ENCODE data around the gene NXF1.
"Not testable (repeated sequence)": the region's sequence is repeated elsewhere in the genome, so short reads cannot be mapped to it uniquely, and the experiment has no call there.

NXF1 gene

DNA sequence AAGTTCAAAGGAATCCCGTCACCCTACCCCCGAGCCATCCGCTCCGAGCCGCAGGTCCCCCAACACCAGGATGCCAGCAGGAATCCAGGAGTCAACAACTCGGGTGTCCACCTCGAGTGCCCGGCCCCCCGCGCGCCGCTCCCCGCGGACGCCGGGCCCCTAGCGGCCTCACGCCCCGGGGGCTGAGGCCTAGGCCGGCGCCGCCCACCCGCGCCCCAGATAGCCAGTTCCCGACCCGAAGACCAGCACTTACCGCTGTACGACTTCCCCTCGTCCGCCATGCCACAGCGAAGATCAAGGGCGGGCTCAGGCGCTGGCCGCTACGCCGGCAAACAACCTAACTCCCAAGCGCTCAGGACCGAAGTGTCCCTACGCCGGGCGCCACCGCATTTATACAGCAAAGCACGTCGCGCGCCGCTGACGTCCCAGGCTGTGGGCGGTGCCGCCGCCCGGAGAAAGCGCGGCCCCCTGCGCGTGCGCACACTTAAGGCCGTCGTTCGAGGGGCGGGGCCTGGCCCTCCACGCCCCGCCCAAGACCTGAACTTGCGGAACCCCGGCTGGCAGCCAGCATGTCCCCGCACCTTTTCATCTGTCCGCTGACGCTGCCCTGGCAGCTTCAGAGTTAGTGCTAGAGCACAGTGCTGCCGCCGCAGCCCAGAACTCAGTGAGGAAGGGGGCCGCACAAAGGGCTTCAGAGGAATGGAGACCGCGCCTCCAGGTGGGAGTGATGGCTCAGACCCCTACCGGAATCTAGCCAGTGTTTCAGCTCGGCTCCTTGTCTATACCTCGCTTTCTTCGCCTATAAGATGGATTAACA, at the start of gene NXF1:
Gene NXF1, minus strand, starts transcription at position 365 of the 817 bp plus-strand sequence. Its CDS starts 84 bp downstream, at position 281.
- peak; percentile 98 for DNase-seq (ENCODE audit: low spot score)

DNA sequence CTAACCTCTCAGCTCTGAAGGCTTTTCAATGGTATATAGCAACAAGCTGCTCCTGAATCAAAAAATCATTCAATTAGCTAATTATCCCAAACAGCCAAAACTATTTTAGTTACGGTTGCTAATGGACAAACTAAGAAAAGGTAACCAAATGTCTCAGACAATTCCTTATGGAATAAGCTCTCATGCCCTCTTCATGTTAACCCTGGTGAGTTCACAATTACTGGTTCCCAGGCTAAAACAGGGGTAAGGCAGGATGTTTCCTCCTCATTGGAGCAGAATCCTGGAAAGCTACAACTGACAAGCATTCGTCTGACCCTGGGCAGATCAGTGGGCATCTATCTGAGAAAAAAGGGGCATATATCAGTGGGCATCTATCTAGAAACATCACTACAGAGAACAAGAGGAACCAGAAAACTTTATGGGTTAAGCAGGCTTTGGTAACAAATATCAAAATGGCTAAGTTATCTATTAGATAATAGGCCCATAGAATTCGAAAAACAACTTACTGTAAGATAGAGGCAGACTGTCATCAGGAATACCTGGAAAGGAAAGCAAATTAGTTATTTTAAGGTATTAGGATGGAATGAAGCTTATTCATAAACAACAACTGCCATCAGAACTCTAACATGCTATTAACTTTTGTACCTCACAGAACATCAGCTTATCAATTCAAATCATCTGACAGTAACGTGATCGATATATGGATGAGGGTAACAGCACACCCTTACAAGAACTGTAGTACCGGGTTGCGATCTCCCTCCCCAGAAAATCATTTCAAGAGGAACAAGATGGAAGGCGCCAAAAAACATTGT, 49.0 kb upstream of the NXF1 start:
- DNase-seq (ENCODE audit: low spot score) = no peak

DNA sequence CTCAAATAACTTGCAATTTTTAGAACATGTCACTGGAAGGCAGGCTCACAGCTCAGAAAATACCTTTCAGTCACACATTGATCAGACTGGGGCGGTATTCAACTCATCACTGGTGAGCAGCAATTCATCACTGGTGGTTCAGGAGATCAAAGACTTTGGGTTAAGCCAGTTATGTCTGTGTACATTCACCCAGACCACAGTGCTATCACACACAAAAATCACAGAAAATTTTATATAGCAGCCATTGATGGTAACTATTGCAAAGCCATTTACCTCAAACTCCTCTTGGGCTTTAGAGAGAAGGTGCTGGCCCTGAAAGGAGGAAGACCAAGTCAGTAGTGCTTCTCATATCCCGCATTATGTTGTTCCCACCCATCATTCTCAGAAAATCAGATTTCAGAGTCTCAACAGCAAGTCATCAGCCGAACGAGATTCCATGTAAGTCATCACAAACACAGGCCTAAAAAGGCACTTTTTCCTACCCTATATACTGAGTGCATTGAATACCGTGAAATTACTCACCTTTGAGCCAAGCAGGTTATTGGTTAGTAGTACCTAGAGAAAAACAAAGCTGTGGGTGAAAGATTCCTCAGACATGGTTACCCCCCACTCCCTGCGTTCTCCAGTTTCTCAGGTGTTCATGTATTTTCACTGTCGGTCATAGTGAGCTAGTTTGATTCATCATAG, 48.2 kb upstream of the NXF1 start:
- DNase-seq (ENCODE audit: low spot score) = no peak

DNA sequence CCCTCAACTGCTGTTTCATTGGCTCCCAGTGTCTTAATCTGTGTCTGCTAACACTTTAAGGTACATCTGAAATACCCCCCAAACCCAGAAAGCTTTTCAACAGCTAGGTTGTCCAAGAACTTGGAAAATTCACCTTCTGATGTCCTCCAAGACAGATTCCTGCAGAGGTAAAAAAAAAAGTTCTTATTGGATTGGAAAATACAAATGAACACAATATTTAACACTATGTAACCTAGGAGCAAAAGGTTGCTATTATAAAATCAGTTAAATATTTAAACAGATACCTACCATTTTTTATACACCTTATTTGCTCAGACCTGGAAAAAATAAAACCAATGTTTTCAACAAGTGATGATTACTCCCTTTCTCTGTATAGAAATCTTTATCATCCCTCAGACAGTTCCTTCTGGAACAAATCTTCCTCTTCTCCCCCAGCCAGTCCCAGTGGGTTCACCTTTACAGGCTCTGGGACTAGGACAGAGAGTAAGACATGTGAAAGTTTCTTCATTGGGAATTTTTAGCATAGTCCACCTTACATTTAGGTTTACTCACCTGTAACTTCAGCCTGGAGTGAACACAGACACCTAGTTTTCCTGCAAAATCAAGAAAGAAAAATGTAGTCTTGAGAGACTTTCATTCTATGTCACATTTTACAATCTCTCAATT, 47.4 kb upstream of the NXF1 start:
- no peak for DNase-seq (ENCODE audit: low spot score)

DNA sequence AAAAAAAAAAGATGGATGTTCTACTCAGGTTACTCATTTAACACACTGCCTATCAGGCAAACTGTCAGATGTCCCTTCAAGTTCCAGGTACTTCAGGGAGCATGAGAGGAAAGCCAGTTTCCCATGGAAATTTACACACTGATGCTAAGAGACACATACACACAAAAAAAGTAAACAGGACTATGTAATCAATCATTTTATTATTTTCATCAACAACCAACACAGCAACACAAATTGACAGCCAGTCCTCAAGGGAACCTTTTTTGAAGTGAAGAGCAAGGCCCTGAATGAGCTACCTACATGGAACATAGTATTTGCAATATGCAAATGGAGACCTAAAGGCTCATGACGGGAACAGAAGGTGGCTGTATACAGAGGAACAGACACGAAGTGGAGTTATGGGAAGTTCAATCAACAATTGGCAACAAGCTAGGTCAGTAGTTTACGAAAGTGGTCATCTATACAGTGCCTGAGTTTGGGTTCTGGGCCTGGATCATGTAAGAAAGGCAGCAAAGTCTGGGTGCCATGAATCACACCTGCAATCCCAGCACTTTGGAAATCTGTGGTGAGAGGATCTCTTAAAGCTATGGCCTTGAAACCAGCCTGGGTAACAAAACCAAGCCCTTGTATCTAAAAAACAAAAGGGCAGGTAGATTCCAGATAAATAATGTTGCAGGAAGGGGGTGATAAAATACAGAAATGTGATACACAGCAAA, 46.7 kb upstream of the NXF1 start:
- DNase-seq (ENCODE audit: low spot score) = no peak

DNA sequence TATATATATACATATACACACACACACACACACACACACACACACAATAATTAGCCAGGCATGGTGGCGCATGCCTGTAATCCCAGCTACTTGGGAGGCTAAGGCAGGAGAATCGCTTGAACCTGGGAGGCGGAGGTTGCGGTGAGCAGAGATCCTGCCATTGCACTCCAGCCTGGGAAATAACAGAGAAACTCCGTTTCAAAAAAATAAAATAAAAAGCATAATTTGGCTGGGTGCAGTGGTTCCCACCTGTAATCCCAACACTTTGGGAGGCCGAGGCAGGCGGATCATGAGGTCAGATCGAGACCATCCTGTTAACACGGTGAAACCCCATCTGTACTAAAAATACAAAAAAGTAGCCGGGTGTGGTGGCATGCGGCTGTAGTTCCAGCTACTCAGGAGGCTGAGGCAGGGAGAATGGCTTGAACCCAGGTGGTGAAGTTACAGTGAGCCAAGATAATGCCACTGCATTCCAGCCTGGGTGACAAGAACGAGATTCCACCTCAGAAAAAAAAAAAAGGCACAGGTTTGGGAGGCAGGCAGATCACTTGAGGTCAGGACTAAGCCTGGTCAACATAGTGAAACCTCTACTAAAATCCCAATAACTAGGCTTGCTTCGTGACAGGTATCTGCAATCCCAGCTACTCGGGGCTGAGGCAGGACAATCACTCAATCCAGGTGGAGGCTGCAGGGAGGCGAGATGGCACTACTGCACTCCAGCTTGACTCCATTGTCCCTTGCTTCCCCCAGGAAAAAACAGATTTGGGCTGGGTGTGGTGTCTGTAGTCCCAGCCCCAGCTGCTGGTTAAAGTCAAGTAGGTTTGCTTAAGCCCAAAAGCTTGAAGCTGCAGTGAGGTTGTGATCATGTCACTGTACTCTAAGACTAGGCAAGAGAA, 45.9 kb upstream of the NXF1 start:
- DNase-seq (ENCODE audit: low spot score) = no peak

DNA sequence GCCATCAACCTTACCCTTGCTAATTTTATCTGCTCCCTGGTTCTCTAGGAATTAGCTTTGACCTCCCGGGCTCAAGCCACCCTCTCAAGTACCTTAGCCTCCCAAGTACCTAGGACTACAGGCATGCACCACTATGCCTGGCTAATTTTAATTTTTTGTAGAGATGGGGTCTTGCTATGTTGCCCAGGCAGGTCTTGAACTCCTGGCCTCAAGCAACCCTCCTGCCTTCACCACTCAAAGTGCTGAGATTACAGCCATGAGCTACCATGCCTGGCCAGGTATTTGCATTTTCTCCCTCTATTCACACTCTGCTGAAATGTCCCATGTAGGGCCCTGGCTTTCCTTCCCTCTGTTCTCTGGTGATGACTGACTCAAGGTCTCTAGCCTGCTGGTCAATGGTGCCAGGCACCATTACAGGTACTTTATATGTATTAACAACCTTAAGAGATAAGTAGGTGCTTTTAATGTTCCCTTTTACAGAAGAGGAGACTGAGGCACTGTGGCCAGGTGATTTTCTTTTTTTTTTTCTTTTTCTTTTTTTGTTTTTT, 42.6 kb upstream of the NXF1 start:
- no peak for DNase-seq (ENCODE audit: low spot score)

DNA sequence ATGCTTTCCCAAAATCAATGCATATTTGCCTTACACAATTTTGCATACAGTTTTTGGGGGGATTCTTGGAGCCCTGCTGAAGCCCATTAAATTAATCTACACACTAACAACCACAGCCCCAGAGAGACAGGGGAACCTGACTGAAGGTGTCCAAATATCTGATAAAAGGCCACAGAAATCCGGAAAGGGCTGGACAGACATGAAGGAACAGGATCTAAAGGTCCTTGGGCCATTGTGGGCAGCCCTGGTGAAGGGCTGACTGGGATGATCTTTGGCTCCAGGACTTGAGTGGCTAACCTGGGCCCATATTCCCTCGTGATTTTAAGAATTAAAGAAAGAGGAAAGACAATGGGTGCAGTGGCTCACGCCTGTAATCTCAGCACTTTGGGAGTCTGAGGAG, 40.9 kb upstream of the NXF1 start:
- DNase-seq (ENCODE audit: low spot score) = no peak

DNA sequence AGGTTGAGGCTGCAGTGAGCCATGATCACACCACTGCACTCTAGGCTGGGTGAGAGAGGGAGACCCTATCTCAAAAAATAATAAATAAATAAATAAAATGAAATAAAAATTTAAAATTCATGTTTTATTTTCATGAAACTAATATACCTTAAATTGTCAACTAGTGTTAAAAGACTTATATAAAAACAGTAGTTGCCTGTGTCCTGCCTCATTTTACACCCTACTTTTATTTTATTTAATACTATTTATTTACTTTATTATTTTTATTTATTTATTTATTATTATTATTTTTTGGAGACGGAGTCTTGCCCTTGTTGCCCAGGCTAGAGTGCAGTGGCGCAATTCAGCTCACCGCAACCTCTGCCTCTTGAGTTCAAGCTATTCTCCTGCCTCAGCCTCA, 38.9 kb upstream of the NXF1 start:
- DNase-seq (ENCODE audit: low spot score) = no peak

DNA sequence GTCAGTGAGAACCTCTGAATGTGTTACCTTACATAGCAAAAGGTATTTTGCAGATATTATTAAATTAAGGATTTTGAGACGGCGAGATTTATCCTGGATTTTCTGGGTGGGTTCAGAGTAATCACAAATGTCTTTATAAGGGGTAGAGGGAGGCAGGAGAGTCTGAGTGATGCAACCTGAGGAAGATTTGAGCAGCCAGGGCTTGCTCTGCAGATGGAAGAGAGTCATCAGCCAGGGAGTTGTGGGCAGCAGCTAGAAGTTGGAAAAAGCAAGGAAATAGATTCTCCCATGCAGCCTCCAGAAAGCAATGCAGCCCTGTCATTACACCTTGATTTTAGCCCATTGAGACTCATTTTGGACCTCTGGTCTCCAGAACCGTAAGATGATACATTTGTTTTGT, 38.2 kb upstream of the NXF1 start:
- DNase-seq (ENCODE audit: low spot score) = no peak

DNA sequence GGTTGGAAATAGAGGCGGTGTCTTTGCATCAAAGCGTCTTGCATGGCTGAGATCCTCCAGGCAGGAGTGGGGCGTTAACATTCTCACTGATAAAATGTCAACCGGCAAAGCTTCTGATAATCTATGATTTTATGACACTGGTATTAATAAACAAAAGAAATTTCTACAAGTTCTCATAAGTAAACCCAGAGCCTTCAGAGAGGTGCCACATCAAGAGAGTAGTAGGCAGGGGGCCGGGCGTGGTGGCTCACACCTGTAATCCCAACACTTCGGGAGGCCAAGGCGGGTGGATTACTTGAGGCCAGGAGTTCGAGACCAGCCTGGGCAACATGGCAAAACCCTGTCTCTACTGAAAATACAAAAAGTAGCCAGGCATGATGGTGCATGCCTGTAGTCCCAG, 37.7 kb upstream of the NXF1 start:
- not testable (repeated sequence) for DNase-seq (ENCODE audit: low spot score)

DNA sequence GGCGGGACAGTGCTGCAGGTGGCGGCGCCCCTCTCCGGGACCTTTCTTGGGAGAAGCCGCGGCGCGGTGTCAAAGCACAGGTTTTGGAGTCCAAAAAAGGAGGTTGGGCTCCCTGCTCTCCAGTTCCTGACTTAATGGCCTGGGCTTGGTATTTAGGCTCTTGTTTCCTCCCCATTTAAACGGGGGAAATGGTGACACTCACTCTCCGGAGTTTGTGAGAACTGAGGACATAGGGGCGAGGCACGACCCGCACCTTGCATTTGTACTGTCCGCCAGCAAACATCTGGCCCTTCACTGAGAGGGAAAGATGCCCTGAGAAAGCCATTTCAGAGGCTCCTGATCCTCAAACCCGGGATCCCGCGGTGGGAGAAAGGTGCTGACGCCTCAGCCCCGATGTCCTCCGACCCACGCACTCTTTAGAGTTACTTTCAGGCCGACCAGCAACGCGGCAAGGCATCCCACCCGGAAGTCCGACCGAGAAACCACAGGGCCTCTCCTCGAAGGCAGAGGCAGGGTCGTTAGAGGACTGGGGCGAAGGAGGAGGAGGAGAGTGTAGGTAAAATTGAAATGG, 37.0 kb upstream of the NXF1 start:
- DNase-seq (ENCODE audit: low spot score) = peak; percentile 41

DNA sequence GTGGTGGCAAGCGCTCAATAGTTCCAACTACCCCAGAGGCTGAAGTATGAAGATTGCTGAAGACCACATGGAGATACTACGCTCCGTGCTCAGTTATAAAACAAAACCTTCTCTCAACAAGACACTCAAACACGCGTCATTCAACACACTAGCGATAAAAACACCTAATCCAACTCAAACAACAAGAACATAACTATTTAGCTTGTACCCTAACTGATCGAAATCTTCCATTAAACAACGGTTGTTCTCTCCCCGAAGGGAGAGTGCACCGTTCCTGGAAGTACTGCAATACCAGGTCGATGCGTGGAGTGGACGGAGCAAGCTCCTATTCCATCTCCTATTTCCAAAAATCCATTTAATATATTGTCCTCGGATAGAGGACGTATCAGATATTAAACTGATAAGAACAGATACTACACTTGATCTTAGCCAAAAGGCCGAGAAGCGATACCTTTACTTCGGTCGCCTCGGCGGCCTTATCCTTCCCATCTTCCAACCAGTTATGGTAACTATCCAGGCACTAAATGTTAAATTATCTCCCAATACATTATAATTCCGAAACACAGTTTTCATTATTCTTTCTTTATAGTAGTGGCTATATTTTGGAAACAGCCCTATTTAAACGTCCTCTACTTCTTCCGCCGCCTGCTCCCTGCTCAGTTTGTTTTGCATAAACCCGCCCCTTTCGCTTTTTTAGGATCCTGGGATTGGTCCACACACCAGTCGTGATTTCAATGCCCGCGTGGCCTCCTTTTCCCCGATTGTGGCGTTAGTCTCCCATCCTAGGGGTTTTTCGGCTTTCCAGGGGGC, 36.3 kb upstream of the NXF1 start:
- peak; percentile 96 for DNase-seq (ENCODE audit: low spot score)

DNA sequence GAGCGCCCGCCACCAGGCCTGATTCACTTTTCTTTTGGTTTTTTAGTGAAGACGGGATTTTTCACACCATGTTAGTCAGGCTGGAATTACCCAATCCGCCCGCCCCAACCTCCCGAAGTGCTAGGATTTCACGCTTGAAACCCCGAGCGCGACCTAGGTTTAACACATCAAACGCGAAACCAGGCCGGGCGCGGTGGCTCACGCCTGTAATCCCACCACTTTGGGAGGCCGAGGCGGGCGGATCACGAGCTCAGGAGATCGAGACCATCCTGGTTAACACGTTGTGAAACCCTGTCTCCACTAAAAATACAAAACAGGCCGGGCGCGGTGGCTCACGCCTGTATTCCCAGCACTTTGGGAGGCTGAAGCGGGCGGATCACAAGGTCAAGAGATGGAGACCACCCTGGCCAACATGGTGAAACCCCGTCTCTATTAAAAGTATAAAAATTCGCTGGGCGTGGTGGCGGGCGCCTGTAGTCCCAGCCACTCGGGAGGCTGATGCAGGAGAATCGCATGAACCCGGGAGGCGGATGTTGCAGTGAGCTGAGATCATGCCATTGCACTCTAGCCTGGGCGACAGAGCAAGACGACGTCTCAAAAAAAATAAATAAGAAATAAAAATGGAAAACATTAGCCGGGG, 35.6 kb upstream of the NXF1 start:
- DNase-seq (ENCODE audit: low spot score) = peak; percentile 22

DNA sequence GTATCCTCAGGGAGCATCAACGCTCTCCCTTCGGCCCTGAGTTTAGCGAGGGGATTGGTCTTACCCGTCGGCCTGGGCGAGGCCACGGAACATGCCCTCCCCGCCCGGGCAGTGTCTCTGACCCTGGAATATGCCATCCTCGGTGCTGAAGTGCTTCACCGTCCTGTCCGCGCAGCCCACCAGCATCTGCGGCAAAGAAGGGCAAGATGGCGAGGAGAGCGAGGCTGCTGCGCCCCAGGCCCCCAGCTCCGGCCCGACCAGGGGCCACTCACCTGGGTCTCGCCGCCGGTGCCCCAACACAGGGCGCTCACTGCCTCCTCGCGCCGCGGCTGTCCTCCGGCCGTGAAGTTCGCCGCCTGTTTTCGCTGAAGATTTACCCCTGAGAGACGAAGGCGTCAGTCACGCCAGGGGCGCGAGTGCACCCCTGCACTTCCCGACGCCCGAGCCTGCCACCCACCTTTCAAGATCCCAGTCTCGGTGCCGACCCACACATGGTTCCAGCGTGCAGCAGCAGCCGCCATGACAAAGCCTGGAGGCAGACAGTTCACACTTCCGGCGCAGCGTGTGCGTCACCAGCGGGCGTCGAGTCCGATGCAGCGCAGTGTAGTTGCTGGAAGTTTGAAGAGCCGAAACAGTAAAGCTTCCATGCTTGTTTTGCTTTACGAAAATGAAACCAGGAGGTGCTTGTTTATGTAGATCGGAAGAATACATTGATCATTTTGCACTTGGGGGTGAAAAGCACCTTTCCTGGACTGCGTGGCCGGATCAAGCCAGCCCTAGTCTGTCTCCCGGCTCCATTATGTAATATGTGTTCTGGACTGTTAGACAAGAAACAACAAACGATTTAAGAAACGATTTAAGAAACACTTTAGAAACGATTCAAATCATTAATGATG, 34.1 kb upstream of the NXF1 start, which contains the start of gene WDR74:
Gene WDR74, minus strand, starts transcription at position 541 of the 896 bp plus-strand sequence. Its CDS starts 20 bp downstream, at position 521.
- DNase-seq (ENCODE audit: low spot score) = peak; percentile 82

DNA sequence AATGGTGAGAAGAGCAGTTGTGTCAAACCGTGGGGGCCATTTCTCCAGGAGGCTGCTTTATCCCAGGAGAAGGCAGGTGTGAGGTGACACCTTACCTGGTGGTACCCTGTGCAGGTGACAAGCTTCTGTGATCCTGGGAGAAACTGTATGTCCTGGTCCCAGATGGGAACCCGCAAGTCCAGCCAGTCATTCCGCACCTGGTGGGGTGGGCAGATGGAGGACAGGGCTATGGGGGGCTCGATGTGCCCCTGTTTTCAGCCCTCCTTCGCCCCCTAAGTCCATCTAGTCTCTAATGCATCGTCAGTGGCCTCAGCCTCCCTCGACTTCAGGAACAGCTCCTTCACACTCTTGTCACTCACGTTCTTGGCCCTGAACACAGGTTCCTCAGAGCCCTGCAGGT, 30.1 kb upstream of the NXF1 start:
- DNase-seq (ENCODE audit: low spot score) = no peak
